ENCODE measurements around the gene INHBE.

Gene INHBE

GRCh38 chr12:57444744-57445143 lies 10.4 kb upstream of the INHBE start:
- no peaks in the 10 kb centered on the region for H3K27me3 ChIP-seq
- no peaks in the 10 kb centered on the region for H3K36me3 ChIP-seq
- H3K4me1 ChIP-seq (ENCODE audit: control insufficient read depth in 1 of 2, insufficient read depth in 1 of 2, low read depth in 1 of 2, low read length in 1 of 2), result peaks cover 13 to 17% of the 10 kb centered on the region in 2 experiments
- H3K27ac ChIP-seq, result no peak overlapping the region
- no peaks in the 10 kb centered on the region for H3K9me3 ChIP-seq
- no peak overlapping the region for H3K4me3 ChIP-seq (ENCODE audit: low read depth in 1 of 2, low read length in 1 of 2)
- no peak for TF ChIP-seq CTCF (IDR thresholded peaks at IDR 0.05)

GRCh38 chr12:57446292-57446960 lies 8.7 kb upstream of the INHBE start:
- Histone ChIP-seq H3K36me3 (no peaks in the 10 kb centered on the region), H3K9me3 (no peaks in the 10 kb centered on the region), H3K4me3 (ENCODE audit: low read depth in 1 of 2, low read length in 1 of 2) (no peak overlapping the region), H3K4me1 (ENCODE audit: control insufficient read depth in 1 of 2, insufficient read depth in 1 of 2, low read depth in 1 of 2, low read length in 1 of 2) (peaks cover 0 to 4% of the 10 kb centered on the region in 2 experiments), H3K27me3 (no peaks in the 10 kb centered on the region), H3K27ac (no peak overlapping the region)
- no peak for TF ChIP-seq CTCF (IDR thresholded peaks at IDR 0.05)

GRCh38 chr12:57448669-57449068 lies 6.4 kb upstream of the INHBE start:
- no peak for TF ChIP-seq CTCF (IDR thresholded peaks at IDR 0.05)
- H3K27ac ChIP-seq, result no peak overlapping the region
- H3K27me3 ChIP-seq, result no peaks in the 10 kb centered on the region
- H3K9me3 ChIP-seq, result no peaks in the 10 kb centered on the region
- no peak overlapping the region for H3K4me3 ChIP-seq (ENCODE audit: low read depth in 1 of 2, low read length in 1 of 2)
- H3K36me3 ChIP-seq, result no peaks in the 10 kb centered on the region
- peaks cover 0 to 9% of the 10 kb centered on the region in 2 experiments for H3K4me1 ChIP-seq (ENCODE audit: control insufficient read depth in 1 of 2, insufficient read depth in 1 of 2, low read depth in 1 of 2, low read length in 1 of 2)

GRCh38 chr12:57449375-57449774 lies 5.7 kb upstream of the INHBE start:
- Histone ChIP-seq H3K4me3 (ENCODE audit: low read depth in 1 of 2, low read length in 1 of 2) (no peak overlapping the region), H3K36me3 (no peaks in the 10 kb centered on the region), H3K27ac (no peak overlapping the region), H3K27me3 (no peaks in the 10 kb centered on the region), H3K4me1 (ENCODE audit: control insufficient read depth in 1 of 2, insufficient read depth in 1 of 2, low read depth in 1 of 2, low read length in 1 of 2) (peaks cover 0 to 9% of the 10 kb centered on the region in 2 experiments), H3K9me3 (no peaks in the 10 kb centered on the region)
- no peak for TF ChIP-seq CTCF (IDR thresholded peaks at IDR 0.05)

GRCh38 chr12:57450057-57450456 lies 5.0 kb upstream of the INHBE start:
- Histone ChIP-seq H3K9me3 (no peaks in the 10 kb centered on the region), H3K4me3 (ENCODE audit: low read depth in 1 of 2, low read length in 1 of 2) (no peak overlapping the region), H3K27ac (no peak overlapping the region), H3K36me3 (no peaks in the 10 kb centered on the region), H3K4me1 (ENCODE audit: control insufficient read depth in 1 of 2, insufficient read depth in 1 of 2, low read depth in 1 of 2, low read length in 1 of 2) (peaks cover 4 to 9% of the 10 kb centered on the region in 2 experiments), H3K27me3 (no peaks in the 10 kb centered on the region)
- no peak for TF ChIP-seq CTCF (IDR thresholded peaks at IDR 0.05)

All from neutrophil (primary cell).